ENCODE data around the gene UQCR10. TPM values are rescaled to one million over a fixed set of nuclear protein-coding genes. Genes with fewer than 3 reads are reported as not detected.

UQCR10 gene
- total RNA-seq, 1 experiment from 2014 or later = 119 TPM

GRCh38 chr22:29755889-29756288 lies 11.3 kb upstream of the UQCR10 start:
- Histone ChIP-seq H4K20me1 (ENCODE audit: insufficient read depth) (no peaks in the 10 kb centered on the region), H3K9me2 (ENCODE audit: insufficient read depth) (no peaks in the 10 kb centered on the region), H3K4me2 (ENCODE audit: low read length) (no peak overlapping the region), H3K9ac (ENCODE audit: low read length) (no peak overlapping the region), H3K36me3 (ENCODE audit: control insufficient read depth in 1 of 2, insufficient read depth in 2 of 2, low read length in 2 of 2) (no peaks in the 10 kb centered on the region), H3K9me3 (ENCODE audit: control insufficient read depth in 1 of 2, insufficient read depth in 1 of 2, low read depth in 1 of 2, low read length in 2 of 2) (no peaks in the 10 kb centered on the region), H3K4me1 (ENCODE audit: control insufficient read depth in 1 of 2, insufficient read depth in 2 of 2, low read length in 2 of 2) (peaks cover 0 to 7% of the 10 kb centered on the region in 2 experiments; a peak in 2 of 4 replicates), H3K27me3 (ENCODE audit: insufficient read depth, low read length) (no peaks in the 10 kb centered on the region), H3K79me2 (ENCODE audit: insufficient read depth, low read length) (no peaks in the 10 kb centered on the region), H3K4me3 (replicated peaks in 1 of 2; ENCODE audit: low read depth in 1 of 2, low read length in 2 of 2) (no peak overlapping the region), H3K27ac (ENCODE audit: low read depth, low read length) (no peak overlapping the region), H2AFZ (ENCODE audit: low read depth, low read length, poor library complexity, severe bottlenecking) (no peak overlapping the region)
- DNase-seq (ENCODE audit: low read depth, low spot score) = no peak
- no TSS peak for BruUV-seq (replicated peaks)
- intact Hi-C loops (cut with micrococcal nuclease) = no loop called here
- CTCF ChIA-PET = no interaction called here
- RAD21 ChIA-PET (ENCODE audit: low non-redundant PET in 1 of 2, low total read pairs in 2 of 2, uncharacterized antibody in 2 of 2, unreplicated experiment in 2 of 2) = no interaction called here
- POLR2A ChIA-PET = no interaction called here
- TF ChIP-seq EZH2phosphoT487 (IDR thresholded peaks at IDR 0.05; ENCODE audit: borderline replicate concordance) (no peak), CTCF (IDR thresholded peaks at IDR 0.05 in 2 of 3, conservative IDR thresholded peaks at IDR 0.05 in 1 of 3; ENCODE audit: borderline replicate concordance in 1 of 3, insufficient read depth in 1 of 3, low read depth in 2 of 3, low read length in 2 of 3) (no peak), SIN3A (IDR thresholded peaks at IDR 0.05; ENCODE audit: low read depth) (no peak), CEBPB (IDR thresholded peaks at IDR 0.05; ENCODE audit: low read depth) (no peak), CBX3 (IDR thresholded peaks at IDR 0.05; ENCODE audit: low read depth) (no peak), TCF7L2 (IDR thresholded peaks at IDR 0.05; ENCODE audit: borderline replicate concordance, extremely low read depth, insufficient read depth, insufficient read length) (no peak), EGR1 (IDR thresholded peaks at IDR 0.05; ENCODE audit: low read depth) (no peak), ZNF274 (IDR thresholded peaks at IDR 0.05; ENCODE audit: low read depth, low read length) (no peak)
- ATAC-seq = no peak

DNA sequence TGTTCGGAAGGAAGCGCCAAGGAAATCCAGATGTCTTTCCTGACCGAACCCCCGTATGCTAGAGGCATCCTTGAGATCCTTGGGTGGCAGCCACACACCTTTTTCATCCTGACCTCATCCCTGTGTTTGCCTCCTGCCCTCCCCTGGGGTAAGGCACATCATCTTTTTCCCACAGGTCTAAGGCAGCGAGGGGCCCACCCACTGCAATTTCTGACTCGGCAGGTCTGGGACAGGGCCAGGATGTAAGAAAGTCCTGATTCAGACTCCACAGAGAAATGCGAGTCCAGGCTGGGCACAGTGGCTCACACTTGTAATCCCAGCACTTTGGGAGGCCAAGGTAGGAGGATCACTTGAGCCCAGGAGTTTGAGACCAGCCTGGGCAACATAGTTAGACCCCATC lies 10.8 kb upstream of the UQCR10 start:
- Histone ChIP-seq H4K20me1 (ENCODE audit: insufficient read depth) (no peaks in the 10 kb centered on the region), H3K9ac (ENCODE audit: low read length) (no peak overlapping the region), H3K27ac (ENCODE audit: low read depth, low read length) (no peak overlapping the region), H3K27me3 (ENCODE audit: insufficient read depth, low read length) (no peaks in the 10 kb centered on the region), H2AFZ (ENCODE audit: low read depth, low read length, poor library complexity, severe bottlenecking) (no peak overlapping the region), H3K9me2 (ENCODE audit: insufficient read depth) (no peaks in the 10 kb centered on the region), H3K4me2 (ENCODE audit: low read length) (no peak overlapping the region), H3K9me3 (ENCODE audit: control insufficient read depth in 1 of 2, insufficient read depth in 1 of 2, low read depth in 1 of 2, low read length in 2 of 2) (no peaks in the 10 kb centered on the region), H3K4me1 (ENCODE audit: control insufficient read depth in 1 of 2, insufficient read depth in 2 of 2, low read length in 2 of 2) (peaks cover 0 to 3% of the 10 kb centered on the region in 2 experiments; a peak in 2 of 4 replicates), H3K36me3 (ENCODE audit: control insufficient read depth in 1 of 2, insufficient read depth in 2 of 2, low read length in 2 of 2) (no peaks in the 10 kb centered on the region), H3K4me3 (replicated peaks in 1 of 2; ENCODE audit: low read depth in 1 of 2, low read length in 2 of 2) (no peak overlapping the region), H3K79me2 (ENCODE audit: insufficient read depth, low read length) (no peaks in the 10 kb centered on the region)
- POLR2A ChIA-PET = no interaction called here
- no TSS peak for BruUV-seq (replicated peaks)
- CTCF ChIA-PET = no interaction called here
- RAD21 ChIA-PET (ENCODE audit: low non-redundant PET in 1 of 2, low total read pairs in 2 of 2, uncharacterized antibody in 2 of 2, unreplicated experiment in 2 of 2) = no interaction called here
- intact Hi-C loops (cut with micrococcal nuclease) = no loop called here
- ATAC-seq = no peak
- no peak for DNase-seq (ENCODE audit: low read depth, low spot score)
- TF ChIP-seq POLR2A (IDR thresholded peaks at IDR 0.05; ENCODE audit: borderline replicate concordance, extremely low read depth, insufficient read depth, insufficient read length) (no peak), CBX3 (IDR thresholded peaks at IDR 0.05; ENCODE audit: low read depth) (no peak), POLR2AphosphoS5 (IDR thresholded peaks at IDR 0.05; ENCODE audit: low read depth, low read length) (no peak), ZNF274 (IDR thresholded peaks at IDR 0.05; ENCODE audit: low read depth, low read length) (no peak), TCF7L2 (IDR thresholded peaks at IDR 0.05; ENCODE audit: borderline replicate concordance, extremely low read depth, insufficient read depth, insufficient read length) (no peak), EGR1 (IDR thresholded peaks at IDR 0.05; ENCODE audit: low read depth) (no peak), SIN3A (IDR thresholded peaks at IDR 0.05; ENCODE audit: low read depth) (no peak), ZFX (IDR thresholded peaks at IDR 0.05) (no peak), CEBPB (IDR thresholded peaks at IDR 0.05; ENCODE audit: low read depth) (no peak), CTCF (IDR thresholded peaks at IDR 0.05 in 2 of 3, conservative IDR thresholded peaks at IDR 0.05 in 1 of 3; ENCODE audit: borderline replicate concordance in 1 of 3, insufficient read depth in 1 of 3, low read depth in 2 of 3, low read length in 2 of 3) (no peak)

Data from HCT116 (cell line).